Measurements from ENCODE around the gene MBNL3. TPM values are rescaled to one million over a fixed set of nuclear protein-coding genes. Genes with fewer than 3 reads are reported as not detected.

Gene MBNL3
- total RNA-seq, 6 experiments from 2014 or later = 0.17 to 0.66 (median 0.38) TPM

- H3K27ac Mint-ChIP-seq = no peak overlapping the region
- TF ChIP-seq CTCF (IDR thresholded peaks at IDR 0.05) = no peak
- no peaks in the 10 kb centered on the region for H3K27me3 Mint-ChIP-seq (ENCODE audit: insufficient read depth)
- no peaks in the 10 kb centered on the region for H3K36me3 Mint-ChIP-seq (ENCODE audit: low read depth)
- DNase-seq = no peak
- H3K9me3 Mint-ChIP-seq = no peaks in the 10 kb centered on the region
- no peak overlapping the region for H3K4me3 Mint-ChIP-seq
- peaks cover 16% of the 10 kb centered on the region for H3K4me1 Mint-ChIP-seq (ENCODE audit: low read depth)
Measured at GRCh38 chrX:132468454-132468853, 20.4 kb downstream of the MBNL3 start.

- no peak overlapping the region for H3K27ac Mint-ChIP-seq
- no peaks in the 10 kb centered on the region for H3K36me3 Mint-ChIP-seq (ENCODE audit: low read depth)
- H3K9me3 Mint-ChIP-seq = no peaks in the 10 kb centered on the region
- no peak overlapping the region for H3K4me3 Mint-ChIP-seq
- peaks cover 16% of the 10 kb centered on the region for H3K4me1 Mint-ChIP-seq (ENCODE audit: low read depth)
- DNase-seq = no peak
- TF ChIP-seq CTCF (IDR thresholded peaks at IDR 0.05) = no peak
- H3K27me3 Mint-ChIP-seq (ENCODE audit: insufficient read depth) = no peaks in the 10 kb centered on the region
Measured at GRCh38 chrX:132467989-132468388, 20.8 kb downstream of the MBNL3 start.

GRCh38 chrX:132467026-132467425, 21.8 kb downstream of the MBNL3 start:
- Mint-ChIP-seq H3K27ac (no peak overlapping the region), H3K36me3 (ENCODE audit: low read depth) (no peaks in the 10 kb centered on the region), H3K9me3 (no peaks in the 10 kb centered on the region), H3K4me1 (ENCODE audit: low read depth) (peaks cover 9% of the 10 kb centered on the region), H3K4me3 (no peak overlapping the region), H3K27me3 (ENCODE audit: insufficient read depth) (no peaks in the 10 kb centered on the region)
- DNase-seq = peak; percentile 34
- TF ChIP-seq CTCF (IDR thresholded peaks at IDR 0.05) = no peak

GRCh38 chrX:132463411-132463810, 25.4 kb downstream of the MBNL3 start:
- peaks cover 2% of the 10 kb centered on the region; the same call in 1 of the 2 replicates for H3K27me3 Mint-ChIP-seq (ENCODE audit: insufficient read depth)
- no peak for DNase-seq

GRCh38 chrX:132461886-132462285, 27.0 kb downstream of the MBNL3 start:
- H3K9me3 Mint-ChIP-seq = no peaks in the 10 kb centered on the region
- peaks cover 2% of the 10 kb centered on the region; the same call in 1 of the 2 replicates for H3K27me3 Mint-ChIP-seq (ENCODE audit: insufficient read depth)
- no peak for TF ChIP-seq CTCF (IDR thresholded peaks at IDR 0.05)
- H3K36me3 Mint-ChIP-seq (ENCODE audit: low read depth) = no peaks in the 10 kb centered on the region
- peaks cover 7% of the 10 kb centered on the region for H3K4me1 Mint-ChIP-seq (ENCODE audit: low read depth)
- no peak for DNase-seq
- H3K27ac Mint-ChIP-seq = no peak overlapping the region
- H3K4me3 Mint-ChIP-seq = no peak overlapping the region

More at GRCh38 chrX:132463411-132463810, 25.4 kb downstream of the MBNL3 start:
- H3K36me3 Mint-ChIP-seq (ENCODE audit: low read depth) = no peaks in the 10 kb centered on the region
- peaks cover 8% of the 10 kb centered on the region for H3K4me1 Mint-ChIP-seq (ENCODE audit: low read depth)
- H3K9me3 Mint-ChIP-seq = no peaks in the 10 kb centered on the region
- no peak overlapping the region for H3K27ac Mint-ChIP-seq
- H3K4me3 Mint-ChIP-seq = no peak overlapping the region
- peak; percentile 68 for TF ChIP-seq CTCF (IDR thresholded peaks at IDR 0.05)

Data from HFFc6 (cell line).